K562 (cell line): ENCODE measurements around the gene PEAR1. TPM values are rescaled to one million over a fixed set of nuclear protein-coding genes. Genes with fewer than 3 reads are reported as not detected.

Source experiments
- ATAC-seq: fragments of 200-7000 bp; cut with Tn5 transposase; 3 replicates; pipeline ENCODE4 v1.9.1; 2020; ENCODE audit warnings: moderate library complexity
- BruUV-seq: library from RNA; stranded (reverse); fragments of 400-500 nt; replicated peaks from 2 replicates; lab custom pipeline; 2021; lab: Mats Ljungman, UMichigan
- CTCF ChIA-PET: fragments of 300-600 bp; formaldehyde crosslinking; extraction: SDS; loops from one replicate; lab custom pipeline; 2021; ENCODE audit warnings: low intra/inter-chr PET ratio; lab: Yijun Ruan, JAX
- POLR2A ChIA-PET: fragments of 300-600, 350-650 bp; sonication (Branson Sonifier 250); formaldehyde crosslinking; extraction: SDS; loops from one replicate; lab custom pipeline; 2021; ENCODE audit warnings: antibody characterized with exemption, inconsistent platforms; lab: Yijun Ruan, JAX
- DNase-seq, 4 experiments: peaks; one replicate each; pipeline versions ENCODE4 v3.0.0 to v3.0.0-alpha.2; 2011 to 2018; ENCODE audit warnings: low spot score in 3 of 4, mixed read lengths in 3 of 4; ENCODE audit errors: extremely low read depth in 1 of 4
- FAIRE-seq: peaks from 2 replicates; lab custom pipeline; 2011; peaks lifted over from hg19 to GRCh38; lab: Jason Lieb, UNC
- H2AFZ ChIP-seq: 2 replicates; pipeline ENCODE4 v1.6.0; 2011; ENCODE audit warnings: low read depth, low read length, control low read depth, inconsistent platforms
- H3K27ac ChIP-seq: fragments of 200-600 bp; 3 replicates; pipeline ENCODE4 v1.8.0; 2011; ENCODE audit warnings: low read depth, mild to moderate bottlenecking, control low read depth, inconsistent platforms, low read length, moderate library complexity, mixed read lengths; ENCODE audit errors: extremely low read depth
- H3K27me3 ChIP-seq, 2 experiments: fragments of 300-600 bp in 1 of 2; 2 replicates in 1 of 2; 3 replicates in 1 of 2; pipeline versions ENCODE4 v1.6.0 to v1.8.0; 2011; ENCODE audit warnings: inconsistent platforms in 2 of 2, low read length in 2 of 2, mild to moderate bottlenecking in 1 of 2, mixed read lengths in 1 of 2, moderate library complexity in 1 of 2; ENCODE audit not compliant: control insufficient read depth in 2 of 2, insufficient read depth in 2 of 2
- H3K36me3 ChIP-seq: fragments of 300-600 bp; 3 replicates; pipeline ENCODE4 v1.8.0; 2011; ENCODE audit warnings: mild to moderate bottlenecking, low read length, inconsistent platforms; ENCODE audit not compliant: control insufficient read depth, insufficient read depth
- H3K4me1 ChIP-seq, 2 experiments: fragments of 200-600 bp in 1 of 2; replicated peaks in 1 of 2; 2 replicates in 1 of 2; 3 replicates in 1 of 2; pipeline versions ENCODE4 v1.5.1 to v1.8.0; 2011; ENCODE audit warnings: inconsistent platforms in 2 of 2, low read length in 2 of 2, mild to moderate bottlenecking in 1 of 2, mixed read lengths in 1 of 2, moderate library complexity in 1 of 2; ENCODE audit not compliant: control insufficient read depth in 2 of 2, insufficient read depth in 2 of 2
- H3K4me2 ChIP-seq: 2 replicates; pipeline ENCODE4 v1.6.1; 2011; ENCODE audit warnings: low read length, control low read depth, inconsistent platforms, mixed read lengths; ENCODE audit not compliant: insufficient read depth
- H3K4me3 ChIP-seq: fragments of 200-600 bp; sonication (generic), shearing (Covaris generic); 2 replicates; pipeline ENCODE4 v1.5.1; 2016; ENCODE audit warnings: control low read depth, inconsistent platforms
- H3K79me2 ChIP-seq: fragments of 200-600 bp; 3 replicates; pipeline ENCODE4 v1.8.0; 2011; ENCODE audit warnings: low read length, inconsistent platforms; ENCODE audit not compliant: control insufficient read depth, insufficient read depth
- H3K9ac ChIP-seq, 2 experiments: 2 replicates each; pipeline versions ENCODE4 v1.6.0 to v1.6.1; 2011; ENCODE audit warnings: low read depth in 2 of 2, low read length in 2 of 2, control low read depth in 1 of 2, inconsistent platforms in 1 of 2, mild to moderate bottlenecking in 1 of 2, mixed read lengths in 1 of 2; ENCODE audit not compliant: insufficient read depth in 1 of 2
- H3K9me1 ChIP-seq: one replicate; pipeline ENCODE4 v1.6.0; 2011; ENCODE audit warnings: inconsistent platforms, mild to moderate bottlenecking, low read length, moderate library complexity; ENCODE audit not compliant: control insufficient read depth, insufficient read depth
- H3K9me3 ChIP-seq: replicated peaks from 2 replicates; pipeline ENCODE4 v1.5.1; 2011; ENCODE audit warnings: low read depth, low read length, inconsistent platforms; ENCODE audit not compliant: control insufficient read depth, insufficient read depth
- H4K20me1 ChIP-seq: replicated peaks from 2 replicates; pipeline ENCODE4 v1.6.1; 2011; ENCODE audit warnings: low read length, inconsistent platforms, mixed read lengths; ENCODE audit not compliant: control insufficient read depth, insufficient read depth
- COPS2 ChIP-seq: fragments of 450-650 bp; conservative IDR thresholded peaks from 2 replicates; pipeline ENCODE4 v1.6.1; 2016; ENCODE audit warnings: mild to moderate bottlenecking, moderate library complexity
- ERF ChIP-seq: fragments of 450-650 bp; formaldehyde crosslinking; IDR thresholded peaks from 2 replicates; pipeline ENCODE4 v1.4.0; 2020; ENCODE audit warnings: mild to moderate bottlenecking, mixed read lengths
- LCOR ChIP-seq: sonication (generic); formaldehyde crosslinking; IDR thresholded peaks from 2 replicates; pipeline ENCODE4 v1.8.0; 2022; ENCODE audit warnings: mild to moderate bottlenecking, missing genetic modification reagents
- MTF1 ChIP-seq: fragments of 250-450 bp; sonication (Bioruptor Pico); IDR thresholded peaks from 2 replicates; pipeline ENCODE4 v1.9.0; 2021; ENCODE audit warnings: moderate library complexity, mild to moderate bottlenecking, inconsistent platforms, borderline replicate concordance
- PURB ChIP-seq: sonication (generic); formaldehyde crosslinking; IDR thresholded peaks from 2 replicates; pipeline ENCODE4 v1.9.0; 2021; ENCODE audit warnings: low read depth, mild to moderate bottlenecking, missing genetic modification reagents
- RAD21 ChIP-seq, 2 experiments: fragments of 250-450 bp in 1 of 2; fragments of 450-650 bp in 1 of 2; sonication (Bioruptor Pico) in 1 of 2; formaldehyde crosslinking in 1 of 2; IDR thresholded peaks in 1 of 2; conservative IDR thresholded peaks in 1 of 2; 2 replicates each; pipeline versions ENCODE4 v1.4.0 to v1.8.0; 2020 to 2022; ENCODE audit warnings: mild to moderate bottlenecking in 2 of 2, moderate library complexity in 1 of 2
- STAG1 ChIP-seq: sonication (generic); formaldehyde crosslinking; IDR thresholded peaks from 2 replicates; pipeline ENCODE4 v1.5.0; 2020; ENCODE audit warnings: missing genetic modification reagents, borderline replicate concordance
- TOE1 ChIP-seq, 2 experiments: fragments of 450-650 bp in 1 of 2; sonication (generic) in 1 of 2; formaldehyde crosslinking in 1 of 2; IDR thresholded peaks; 2 replicates each; pipeline versions ENCODE4 v1.7.1 to v1.8.0; 2016 to 2022; ENCODE audit warnings: borderline replicate concordance in 2 of 2, mild to moderate bottlenecking in 2 of 2, antibody characterized with exemption in 1 of 2, inconsistent platforms in 1 of 2, low read depth in 1 of 2, missing genetic modification reagents in 1 of 2, moderate library complexity in 1 of 2
- ZNF347 ChIP-seq: fragments of 450-650 bp; formaldehyde crosslinking; IDR thresholded peaks from 2 replicates; pipeline ENCODE4 v1.4.0; 2020; ENCODE audit warnings: low read depth, mild to moderate bottlenecking, moderate library complexity
- ZNF75A ChIP-seq: fragments of 450-650 bp; formaldehyde crosslinking; IDR thresholded peaks from 2 replicates; pipeline ENCODE4 v1.4.0; 2020; ENCODE audit warnings: mild to moderate bottlenecking
- WGBS: fragments of 100-300 bp; shearing (Covaris generic); methylation state at CpG from one replicate; pipeline ENCODE4 v1.1.6; 2016; ENCODE audit warnings: low coverage, mixed read lengths; ENCODE audit not compliant: insufficient coverage; ENCODE audit errors: missing lambda C conversion rate; 5-methylcytosine and 5-hydroxymethylcytosine counted together
- in situ Hi-C: fragments of 300-500 bp; cut with MboI; formaldehyde crosslinking; loops from 4 replicates; pipeline ENCODE4 v1.15.0; 2018; ENCODE audit warnings: inconsistent platforms, mixed read lengths
- intact Hi-C: fragments of 100-400 bp; cut with micrococcal nuclease; formaldehyde crosslinking; loops from 2 replicates; pipeline ENCODE4 v1.14.2; 2022
- polyA plus RNA-seq, 8 experiments: library from polyadenylated mRNA; depleted of rRNA in 4 of 8; stranded (reverse) in 5 of 8; unstranded in 3 of 8; fragments of >200 nt; fragmentation: Nextera tagmentation in 2 of 8; fragmentation: Illumina TruSeq in 1 of 8; extraction: Ambion mirVana in 2 of 8; extraction: Trizol in 1 of 8; gene quantifications; 2 replicates each; pipeline versions ENCODE4 v1.2.1 to v1.2.3, GENCODE V29; 2011 to 2014; ENCODE audit warnings: inconsistent platforms in 1 of 8, missing spikeins in 1 of 8
- total RNA-seq, 7 experiments: library from RNA; depleted of rRNA in 6 of 7; stranded (reverse); fragments of >200 nt in 6 of 7; fragmentation: Illumina TruSeq in 2 of 7; extraction: Trizol in 2 of 7; gene quantifications; 2 replicates each; pipeline versions ENCODE4 v1.2.1 to v1.2.3, GENCODE V29; 2011 to 2021; ENCODE audit warnings: low replicate concordance in 1 of 7
- TF ChIP-seq, protein P1 (sequence below): fragments of 450-650 bp; formaldehyde crosslinking; IDR thresholded peaks from 2 replicates; pipeline ENCODE4 v1.4.0; 2020; ENCODE audit warnings: mild to moderate bottlenecking, mixed read lengths
- TF ChIP-seq, protein P2 (sequence below): fragments of 450-650 bp; IDR thresholded peaks from 2 replicates; pipeline ENCODE4 v1.7.1; 2018; ENCODE audit warnings: mild to moderate bottlenecking, low read depth; ENCODE audit not compliant: partially characterized antibody
- TF ChIP-seq, protein P3 (sequence below): fragments of 250-450 bp; sonication (Bioruptor Pico); IDR thresholded peaks from 2 replicates; pipeline ENCODE4 v1.6.1; 2021; ENCODE audit warnings: mild to moderate bottlenecking

PEAR1 gene
- total and polyA plus RNA-seq, 9 of the 15 experiments (the other 6 are each of a cell fraction or from before 2014, with no cell fraction given), result 0.87 to 13.9 (median 6.1) TPM

DNA sequence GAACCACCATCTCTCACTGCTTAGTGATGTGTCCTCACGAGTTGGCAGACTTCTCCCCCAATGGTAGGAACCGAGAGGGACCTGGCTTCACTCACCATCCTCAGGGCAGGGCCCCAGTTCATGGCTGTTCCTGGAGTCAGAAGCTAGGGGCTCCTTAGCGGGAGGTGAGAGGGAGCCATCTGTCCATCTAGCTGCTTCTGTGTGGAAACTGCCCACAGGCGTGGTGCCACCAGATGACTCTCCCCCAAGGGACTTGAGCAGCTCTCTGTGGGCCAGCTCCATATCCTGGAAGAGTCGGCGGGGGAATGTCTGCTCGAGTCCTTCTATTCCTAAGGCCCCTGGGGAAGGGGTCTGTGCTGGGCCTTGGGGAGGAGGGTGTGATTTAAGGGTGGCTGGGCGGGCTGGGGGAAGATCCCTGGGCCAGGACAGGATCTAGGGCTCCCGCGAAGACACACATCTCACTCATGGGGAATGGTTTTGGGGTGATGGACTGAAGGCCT, 43.3 kb downstream of the PEAR1 start (continued):
- TF ChIP-seq STAG1 (CRISPR knock-in tag) (no peak), ERF (CRISPR knock-in tag) (no peak), COPS2 (no peak), ZNF347 (no peak)

DNA sequence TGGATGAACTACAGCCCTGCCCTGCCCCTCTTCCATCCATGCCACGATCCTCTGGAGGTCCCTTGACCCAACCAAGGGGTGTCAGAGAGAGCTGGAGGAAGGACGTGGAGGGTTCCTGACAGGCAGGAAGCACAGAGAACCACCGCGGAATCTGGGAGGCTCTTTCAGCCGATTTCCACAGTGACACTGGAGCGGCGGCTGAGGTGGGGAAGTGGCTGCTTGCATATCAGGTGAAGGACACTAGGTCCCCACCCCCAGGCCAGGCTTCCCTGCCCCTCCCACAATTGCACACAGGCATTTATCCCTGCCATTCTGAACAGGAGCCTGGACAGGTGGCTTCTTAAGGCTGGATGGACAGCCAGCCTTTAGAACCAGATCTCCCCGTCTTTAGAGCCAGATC, 44.4 kb downstream of the PEAR1 start:
- POLR2A ChIA-PET, result interaction anchor here (0.6 to 1.2 kb wide), 5 partner anchors 9 to 170 kb away, joined by 3 to 5 read pairs (median 3); no protein-coding TSS in a partner anchor
- Histone ChIP-seq H2AFZ (no peak overlapping the region), H3K79me2 (no peaks in the 10 kb centered on the region), H3K9me1 (peaks cover 3% of the 10 kb centered on the region), H3K9ac (peak overlapping the region in 1 of 2 experiments; percentile 72; a peak in 2 of 4 replicates), H3K36me3 (peaks cover 18% of the 10 kb centered on the region; the same call in 1 of the 3 replicates), H3K4me2 (no peak overlapping the region), H3K4me3 (no peak overlapping the region), H3K27me3 (no peaks in the 10 kb centered on the region), H3K9me3 (no peaks in the 10 kb centered on the region), H3K4me1 (no peaks in the 10 kb centered on the region; a peak in 1 of 5 replicates), H4K20me1 (no peaks in the 10 kb centered on the region; the same call in 1 of the 2 replicates), H3K27ac (no peak overlapping the region)
- ATAC-seq, result no peak
- BruUV-seq, result no TSS peak
- in situ Hi-C loops, result no loop called here
- no peak for FAIRE-seq
- no peak for DNase-seq
- CTCF ChIA-PET, result no interaction called here
- WGBS, result 64% methylated on average over 8 of the region's 8 CpGs
- intact Hi-C loops, result no loop called here
- TF ChIP-seq TOE1 (IDR thresholded peaks at IDR 0.05; ENCODE audit: borderline replicate concordance), result no peak
- TF ChIP-seq TOE1 (CRISPR knock-in tag; IDR thresholded peaks at IDR 0.05; ENCODE audit: borderline replicate concordance, low read depth), result no peak
- no peak for TF ChIP-seq PURB (CRISPR knock-in tag)
- no peak for TF ChIP-seq RAD21 (CRISPR knock-in tag; conservative IDR thresholded peaks at IDR 0.05 in 1 of 2, IDR thresholded peaks at IDR 0.05 in 1 of 2)
- TF ChIP-seq MTF1, result no peak
- no peak for TF ChIP-seq ZNF75A (CRISPR knock-in tag)
- TF ChIP-seq LCOR (CRISPR knock-in tag), result no peak
- TF ChIP-seq, protein P1, sequence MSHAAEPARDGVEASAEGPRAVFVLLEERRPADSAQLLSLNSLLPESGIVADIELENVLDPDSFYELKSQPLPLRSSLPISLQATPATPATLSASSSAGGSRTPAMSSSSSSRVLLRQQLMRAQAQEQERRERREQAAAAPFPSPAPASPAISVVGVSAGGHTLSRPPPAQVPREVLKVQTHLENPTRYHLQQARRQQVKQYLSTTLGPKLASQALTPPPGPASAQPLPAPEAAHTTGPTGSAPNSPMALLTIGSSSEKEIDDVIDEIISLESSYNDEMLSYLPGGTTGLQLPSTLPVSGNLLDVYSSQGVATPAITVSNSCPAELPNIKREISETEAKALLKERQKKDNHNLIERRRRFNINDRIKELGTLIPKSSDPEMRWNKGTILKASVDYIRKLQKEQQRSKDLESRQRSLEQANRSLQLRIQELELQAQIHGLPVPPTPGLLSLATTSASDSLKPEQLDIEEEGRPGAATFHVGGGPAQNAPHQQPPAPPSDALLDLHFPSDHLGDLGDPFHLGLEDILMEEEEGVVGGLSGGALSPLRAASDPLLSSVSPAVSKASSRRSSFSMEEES (CRISPR knock-in tag), result no peak
- TF ChIP-seq, protein P2, sequence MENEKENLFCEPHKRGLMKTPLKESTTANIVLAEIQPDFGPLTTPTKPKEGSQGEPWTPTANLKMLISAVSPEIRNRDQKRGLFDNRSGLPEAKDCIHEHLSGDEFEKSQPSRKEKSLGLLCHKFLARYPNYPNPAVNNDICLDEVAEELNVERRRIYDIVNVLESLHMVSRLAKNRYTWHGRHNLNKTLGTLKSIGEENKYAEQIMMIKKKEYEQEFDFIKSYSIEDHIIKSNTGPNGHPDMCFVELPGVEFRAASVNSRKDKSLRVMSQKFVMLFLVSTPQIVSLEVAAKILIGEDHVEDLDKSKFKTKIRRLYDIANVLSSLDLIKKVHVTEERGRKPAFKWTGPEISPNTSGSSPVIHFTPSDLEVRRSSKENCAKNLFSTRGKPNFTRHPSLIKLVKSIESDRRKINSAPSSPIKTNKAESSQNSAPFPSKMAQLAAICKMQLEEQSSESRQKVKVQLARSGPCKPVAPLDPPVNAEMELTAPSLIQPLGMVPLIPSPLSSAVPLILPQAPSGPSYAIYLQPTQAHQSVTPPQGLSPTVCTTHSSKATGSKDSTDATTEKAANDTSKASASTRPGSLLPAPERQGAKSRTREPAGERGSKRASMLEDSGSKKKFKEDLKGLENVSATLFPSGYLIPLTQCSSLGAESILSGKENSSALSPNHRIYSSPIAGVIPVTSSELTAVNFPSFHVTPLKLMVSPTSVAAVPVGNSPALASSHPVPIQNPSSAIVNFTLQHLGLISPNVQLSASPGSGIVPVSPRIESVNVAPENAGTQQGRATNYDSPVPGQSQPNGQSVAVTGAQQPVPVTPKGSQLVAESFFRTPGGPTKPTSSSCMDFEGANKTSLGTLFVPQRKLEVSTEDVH, result no peak
- TF ChIP-seq, protein P3, sequence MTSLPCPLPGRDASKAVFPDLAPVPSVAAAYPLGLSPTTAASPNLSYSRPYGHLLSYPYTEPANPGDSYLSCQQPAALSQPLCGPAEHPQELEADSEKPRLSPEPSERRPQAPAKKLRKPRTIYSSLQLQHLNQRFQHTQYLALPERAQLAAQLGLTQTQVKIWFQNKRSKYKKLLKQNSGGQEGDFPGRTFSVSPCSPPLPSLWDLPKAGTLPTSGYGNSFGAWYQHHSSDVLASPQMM, result no peak
